AG08396 (cell line): ENCODE measurements around the gene ETS2.

ENCODE experiments used
- DNase-seq: peaks from one replicate; pipeline ENCODE4 v3.0.0; 2012; ENCODE audit warnings: low spot score, mixed read lengths

ETS2 gene

DNA sequence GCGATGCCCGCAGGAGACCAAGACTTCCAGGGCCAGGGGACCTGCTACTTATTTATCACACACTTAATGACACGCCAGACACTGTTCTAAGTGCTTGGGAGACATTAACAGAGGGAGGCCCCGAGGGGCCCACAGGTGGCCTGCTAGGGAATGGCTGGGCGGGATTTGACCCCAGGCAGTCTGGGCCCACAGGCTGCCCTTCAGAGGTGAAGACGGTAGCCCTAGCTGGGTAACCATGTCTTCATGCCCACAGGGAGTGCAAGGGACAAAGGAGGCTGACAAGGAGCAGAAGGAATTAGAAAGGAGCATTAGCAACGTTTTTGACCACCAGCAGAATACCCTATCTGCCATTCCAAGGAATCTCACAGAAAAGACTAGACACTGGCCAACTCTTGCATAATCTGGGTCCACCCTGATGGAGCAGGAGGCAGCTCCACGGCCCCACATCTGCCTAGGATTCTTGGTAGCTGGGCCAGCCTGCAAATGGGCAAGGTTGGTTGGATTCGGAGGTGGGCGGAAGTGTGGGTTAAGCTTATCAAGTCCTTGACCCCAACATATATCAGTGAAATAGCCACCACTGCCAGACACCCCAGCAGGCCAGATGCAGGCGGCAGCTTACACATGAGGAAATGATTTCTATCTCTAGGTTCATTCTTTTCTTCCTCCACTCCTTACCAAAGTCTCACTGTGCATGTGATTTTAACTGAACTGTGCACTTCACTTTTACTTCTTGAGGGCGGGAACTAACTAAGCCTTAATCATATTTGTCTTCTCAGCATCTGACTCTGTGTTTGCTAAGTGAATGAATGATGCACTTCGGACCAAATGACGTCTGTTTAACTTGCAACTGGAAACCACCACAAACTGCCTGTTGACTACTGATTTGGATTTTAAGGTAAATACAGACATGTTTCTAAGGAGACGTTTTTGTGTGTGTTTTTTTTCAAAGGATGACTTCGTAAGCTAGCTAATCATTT, 3.4 kb upstream of the ETS2 start:
- DNase-seq = no peak

DNA sequence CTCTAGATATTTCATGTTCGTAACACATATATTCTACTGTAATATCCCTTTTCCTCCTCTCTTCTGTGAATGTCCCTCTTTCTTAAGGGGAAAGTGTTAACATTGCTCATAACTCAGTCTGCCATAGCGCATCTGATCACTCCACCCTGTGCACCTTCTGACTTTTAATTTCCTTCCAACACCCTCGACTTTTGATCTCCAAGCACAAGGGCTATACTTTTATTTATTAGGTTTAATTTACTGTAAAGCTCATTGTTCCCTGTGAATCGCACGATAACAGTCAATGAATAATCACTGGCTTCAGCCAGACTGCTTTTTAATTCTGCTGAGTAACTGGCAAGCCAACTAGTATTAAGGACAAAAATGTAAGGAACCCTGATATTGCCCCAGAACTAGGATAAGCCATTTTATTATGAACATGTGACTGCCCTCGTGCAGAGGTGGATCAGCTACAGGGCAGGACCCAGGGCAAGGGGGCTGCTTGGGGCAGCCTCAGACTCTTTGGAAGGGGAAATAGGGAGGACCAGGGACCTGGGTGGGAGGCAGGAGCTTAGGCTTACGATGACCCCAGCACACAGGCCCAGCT, 2.6 kb upstream of the ETS2 start:
- DNase-seq = no peak

DNA sequence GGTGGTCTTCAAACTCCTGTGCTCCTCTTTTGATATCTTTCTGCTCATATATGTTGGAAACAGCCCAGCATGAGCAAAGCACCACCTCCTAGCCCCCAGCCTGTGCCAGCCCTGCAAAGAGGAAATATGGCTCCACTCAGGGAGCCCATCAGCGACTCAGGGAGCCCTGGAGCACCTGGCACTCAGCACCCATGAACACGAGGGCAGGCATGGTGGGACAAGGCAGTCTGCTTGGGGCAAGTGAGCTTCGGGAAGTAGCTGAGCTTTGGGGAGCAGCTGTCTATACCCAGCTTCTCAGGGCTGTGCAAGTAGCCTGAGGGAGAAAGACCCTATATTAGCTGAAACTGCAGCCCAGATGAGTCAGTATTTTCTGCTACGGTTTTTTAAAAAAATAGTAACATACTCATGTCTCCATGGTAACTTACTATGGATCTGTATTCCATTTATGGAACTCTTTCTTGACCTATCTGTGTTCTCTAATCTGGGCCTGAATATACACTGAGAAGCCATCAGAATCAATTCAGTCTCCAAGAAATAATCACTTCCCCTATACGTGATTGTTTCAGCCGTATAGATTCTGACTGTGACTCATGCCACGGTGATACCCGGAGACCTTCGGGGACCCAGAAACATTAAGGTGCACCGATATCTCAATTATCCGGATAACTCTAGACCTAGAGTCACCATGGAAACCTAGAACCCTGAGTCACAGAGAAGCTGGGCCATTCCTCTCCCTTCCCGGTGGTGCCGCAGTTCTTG, 1.5 kb upstream of the ETS2 start:
- no peak for DNase-seq

- DNase-seq = peak; percentile 72
These were observed 871 bp upstream of the ETS2 start for GRCh38 chr21:38804789-38805327.

DNA sequence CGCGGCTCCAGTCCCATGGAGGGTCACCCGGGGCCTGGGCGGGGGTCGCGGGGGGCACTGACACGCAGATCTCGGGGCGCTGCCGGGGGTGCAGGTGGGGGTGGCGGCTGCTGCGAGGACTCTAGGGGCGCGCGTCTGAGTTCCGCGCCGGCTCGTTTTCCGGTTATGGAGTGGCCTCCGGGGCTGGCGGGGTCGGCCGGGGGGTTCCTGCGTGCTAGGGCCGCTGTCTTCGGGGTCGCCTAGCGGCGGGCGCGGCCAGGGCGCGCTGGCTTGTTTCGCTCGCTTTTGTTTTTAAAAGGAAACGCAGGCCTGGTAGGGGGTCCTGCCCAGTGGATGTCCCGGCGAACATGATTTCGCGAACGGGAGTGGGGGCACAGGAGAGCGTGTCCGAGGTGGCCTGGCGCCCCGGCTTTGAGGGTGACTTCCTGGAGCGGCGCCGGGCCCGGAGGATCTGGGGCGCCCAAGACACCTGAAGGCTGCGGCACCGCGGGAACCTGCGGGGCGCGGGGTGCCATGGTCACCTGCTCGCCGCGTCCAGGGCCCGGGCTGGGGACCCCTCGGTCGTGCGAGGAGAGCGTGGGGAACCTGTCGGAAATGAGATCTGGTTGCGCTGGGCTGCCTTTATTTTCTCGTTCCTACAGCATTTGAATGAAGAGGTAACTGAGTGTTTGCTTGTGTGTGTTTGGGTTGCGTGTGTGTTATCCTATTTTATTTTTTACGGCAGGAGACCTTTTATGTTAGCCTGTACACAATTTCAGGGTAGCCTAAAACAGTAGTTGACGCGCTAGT, 618 bp downstream of the ETS2 start:
- DNase-seq = no peak

GRCh38 chr21:38806942-38807284, 1.2 kb downstream of the ETS2 start:
- DNase-seq = no peak

DNA sequence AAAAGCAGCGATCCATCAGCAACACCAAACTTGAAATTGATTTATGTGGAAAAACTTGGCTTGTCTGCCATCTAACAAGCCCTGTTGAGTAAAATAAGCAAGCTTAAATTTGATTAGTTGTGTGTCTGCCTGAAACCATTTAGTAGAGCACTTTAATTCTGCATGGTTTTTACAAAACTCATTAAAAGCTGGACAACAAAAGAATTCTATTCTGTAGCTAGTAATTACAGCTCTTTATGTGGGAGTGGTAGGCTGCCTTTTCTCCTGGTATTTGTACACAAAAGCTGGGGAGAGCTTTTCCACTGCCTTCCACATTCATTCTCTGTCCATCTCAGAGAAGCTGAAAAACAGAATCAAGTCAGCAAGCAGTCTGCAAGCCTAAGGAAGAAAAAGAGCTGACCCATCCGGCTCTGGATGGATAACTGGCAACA, 1.7 kb downstream of the ETS2 start:
- DNase-seq = no peak

DNA sequence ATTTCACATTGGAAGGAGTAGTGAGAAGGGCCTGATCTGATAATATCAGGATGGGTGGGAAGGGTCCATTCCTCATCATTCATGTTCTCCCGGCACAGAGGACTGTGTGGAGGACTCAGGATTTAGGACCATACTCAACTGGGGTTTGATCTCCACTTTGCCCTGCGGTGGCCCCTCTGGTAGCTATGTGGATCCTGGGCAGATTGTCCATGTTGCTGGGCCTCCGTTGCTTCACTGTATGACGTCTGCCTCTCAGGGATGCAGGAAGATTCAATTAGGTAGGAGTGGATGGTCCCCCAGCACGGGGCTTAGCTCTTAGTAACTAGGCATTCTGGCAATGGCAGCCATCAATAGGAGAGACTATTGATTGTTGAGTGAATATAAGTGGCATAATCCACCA, 2.3 kb downstream of the ETS2 start:
- DNase-seq = no peak

- DNase-seq = no peak
These were observed 3.6 kb downstream of the ETS2 start for GRCh38 chr21:38809198-38809878.

DNA sequence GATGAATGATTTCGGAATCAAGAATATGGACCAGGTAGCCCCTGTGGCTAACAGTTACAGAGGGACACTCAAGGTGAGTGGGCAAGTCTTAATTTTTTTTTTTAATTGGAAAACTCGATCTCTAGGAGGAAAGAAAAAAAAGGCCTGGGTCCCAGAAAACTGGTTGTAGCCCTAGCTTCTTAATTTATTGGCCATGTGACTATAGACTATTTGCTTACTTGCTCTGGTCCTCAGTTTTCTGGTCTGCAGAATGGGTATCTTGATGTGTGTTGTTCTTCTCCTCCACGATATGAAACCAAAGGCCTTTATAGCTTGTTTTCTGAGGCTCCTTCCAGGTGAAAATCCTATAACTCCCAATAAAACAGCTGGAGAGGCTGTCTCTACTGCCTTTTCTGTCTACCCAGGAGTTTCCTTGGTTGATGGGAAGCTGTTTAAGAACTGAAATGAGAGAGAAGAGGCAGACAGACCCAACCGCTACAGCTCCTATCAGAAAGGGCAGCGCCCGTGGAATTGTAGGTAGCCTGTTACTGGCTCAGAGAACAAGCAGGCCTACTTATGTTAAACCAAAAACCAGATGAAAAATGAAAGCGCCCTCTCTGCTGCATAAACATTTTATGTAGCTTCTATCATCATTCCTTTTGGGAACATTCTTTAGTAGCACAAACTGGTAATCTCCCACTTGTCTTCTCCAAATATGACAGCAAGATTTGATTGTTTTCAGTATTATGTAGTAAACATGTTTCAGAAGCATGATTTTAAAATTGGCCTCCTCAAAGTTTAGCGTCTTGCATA, 4.5 kb downstream of the ETS2 start:
- DNase-seq = no peak

DNA sequence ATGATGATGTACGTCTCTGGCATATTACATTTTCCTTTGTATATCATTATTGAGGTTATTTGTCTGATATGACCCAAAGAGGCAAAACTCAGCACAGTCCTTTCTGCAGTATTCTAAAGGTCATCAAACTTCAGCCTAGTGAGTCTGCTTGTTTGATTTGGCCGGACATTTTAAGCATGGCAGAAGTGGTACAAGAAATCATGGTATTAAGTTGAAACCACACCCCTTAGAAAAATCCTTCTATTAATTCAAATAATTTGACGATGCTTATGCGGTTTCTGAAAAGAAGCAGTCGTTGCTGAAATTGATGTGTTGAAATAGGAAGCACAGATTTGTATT, 5.1 kb downstream of the ETS2 start:
- no peak for DNase-seq

- peak; percentile 65 for DNase-seq
These were observed 5.5 kb downstream of the ETS2 start for GRCh38 chr21:38811257-38811656.

- DNase-seq = no peak
These were observed 7.4 kb downstream of the ETS2 start for GRCh38 chr21:38813143-38813542.

DNA sequence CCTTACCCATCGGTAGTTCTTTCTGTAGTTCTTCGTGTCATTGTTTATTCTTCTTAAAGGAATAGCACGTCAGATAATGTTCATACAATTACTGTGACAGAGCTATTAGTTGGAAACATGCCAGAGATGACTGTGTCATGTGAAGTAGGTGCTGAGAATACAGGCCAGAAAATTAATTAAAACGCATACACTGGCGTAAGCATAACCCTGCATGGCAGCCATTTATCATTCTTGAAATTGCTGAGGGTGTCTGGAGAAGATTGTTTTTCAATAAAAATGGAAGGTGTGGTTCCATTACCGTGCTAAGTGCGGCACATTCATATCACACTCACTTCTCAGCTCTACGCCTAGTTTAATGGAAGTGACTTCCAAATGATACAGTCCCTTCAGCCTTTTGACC, 7.8 kb downstream of the ETS2 start:
- DNase-seq = no peak

DNA sequence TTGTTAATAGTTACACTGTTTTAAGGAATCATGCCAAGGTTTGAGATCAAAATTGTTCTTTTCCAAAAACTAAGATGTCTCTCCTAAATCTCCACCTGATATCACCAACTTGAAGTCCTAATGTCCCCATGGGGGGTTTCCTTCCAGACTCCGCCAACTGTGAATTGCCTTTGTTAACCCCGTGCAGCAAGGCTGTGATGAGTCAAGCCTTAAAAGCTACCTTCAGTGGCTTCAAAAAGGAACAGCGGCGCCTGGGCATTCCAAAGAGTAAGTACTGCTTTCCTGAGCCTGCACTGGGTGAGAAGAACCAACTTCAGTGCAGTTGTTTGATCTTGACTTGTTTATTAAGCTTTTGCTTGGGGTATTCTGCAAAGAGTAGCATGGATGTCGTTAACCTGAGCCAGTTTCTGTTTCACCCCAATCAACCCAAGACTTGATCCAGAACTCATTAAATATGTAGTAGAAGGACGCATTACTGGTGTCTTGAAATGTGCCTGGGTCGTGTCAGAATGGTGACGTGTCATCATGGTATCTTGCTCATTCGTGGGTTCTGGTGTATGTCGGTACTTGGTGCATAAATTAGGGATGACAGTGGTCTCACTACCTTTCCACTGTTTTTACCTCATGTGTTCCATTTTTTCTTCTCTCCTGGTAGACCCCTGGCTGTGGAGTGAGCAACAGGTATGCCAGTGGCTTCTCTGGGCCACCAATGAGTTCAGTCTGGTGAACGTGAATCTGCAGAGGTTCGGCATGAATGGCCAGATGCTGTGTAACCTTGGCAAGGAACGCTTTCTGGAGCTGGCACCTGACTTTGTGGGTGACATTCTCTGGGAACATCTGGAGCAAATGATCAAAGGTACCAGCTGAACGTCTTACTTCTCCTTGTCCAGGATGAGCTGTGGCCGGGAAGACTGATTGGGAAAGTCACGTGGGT, 8.7 kb downstream of the ETS2 start:
- DNase-seq = no peak

DNA sequence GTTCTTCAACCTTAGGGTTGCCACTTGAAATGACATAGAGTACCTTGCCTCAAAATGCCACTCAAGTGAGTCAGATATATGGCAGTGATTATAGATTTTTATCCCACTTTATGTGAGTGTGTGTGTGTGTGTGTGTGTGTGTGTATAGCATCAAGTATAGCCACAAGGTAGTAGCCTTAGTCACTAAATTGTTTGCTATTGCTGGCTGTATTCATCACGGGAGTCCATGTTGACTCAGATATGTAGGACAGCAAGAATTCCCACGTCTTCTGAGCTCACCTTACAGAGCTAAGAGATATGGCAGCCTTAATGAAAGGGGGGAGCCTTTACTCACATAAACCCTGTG, 9.3 kb downstream of the ETS2 start:
- DNase-seq = peak; percentile 57

DNA sequence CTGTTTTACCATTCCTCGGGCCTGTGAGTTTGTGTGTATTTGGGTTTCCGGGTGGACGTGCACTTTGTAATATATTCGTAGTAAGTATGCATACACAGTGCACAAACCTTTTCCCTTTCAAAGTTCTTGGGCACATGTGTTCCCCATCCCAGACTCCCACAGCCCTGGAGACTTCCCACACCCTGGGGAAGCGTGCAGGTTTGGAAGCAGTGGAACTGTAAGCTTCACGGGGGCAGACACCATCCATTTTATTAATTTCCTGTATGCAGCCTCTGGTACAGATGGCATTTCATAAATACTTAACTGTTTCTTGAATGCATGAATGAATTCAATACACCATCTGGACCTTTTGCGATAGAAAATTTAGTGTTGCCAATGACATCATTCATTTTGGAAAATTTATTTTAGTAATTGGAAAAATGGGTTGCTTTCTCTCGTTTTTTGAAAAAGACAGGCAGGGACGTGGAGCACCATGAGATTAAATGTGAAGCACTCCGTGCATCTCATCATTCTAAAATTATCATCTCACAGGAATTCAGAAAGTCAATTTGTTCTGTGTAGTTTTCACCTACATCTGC, 10.8 kb downstream of the ETS2 start:
- DNase-seq = no peak

DNA sequence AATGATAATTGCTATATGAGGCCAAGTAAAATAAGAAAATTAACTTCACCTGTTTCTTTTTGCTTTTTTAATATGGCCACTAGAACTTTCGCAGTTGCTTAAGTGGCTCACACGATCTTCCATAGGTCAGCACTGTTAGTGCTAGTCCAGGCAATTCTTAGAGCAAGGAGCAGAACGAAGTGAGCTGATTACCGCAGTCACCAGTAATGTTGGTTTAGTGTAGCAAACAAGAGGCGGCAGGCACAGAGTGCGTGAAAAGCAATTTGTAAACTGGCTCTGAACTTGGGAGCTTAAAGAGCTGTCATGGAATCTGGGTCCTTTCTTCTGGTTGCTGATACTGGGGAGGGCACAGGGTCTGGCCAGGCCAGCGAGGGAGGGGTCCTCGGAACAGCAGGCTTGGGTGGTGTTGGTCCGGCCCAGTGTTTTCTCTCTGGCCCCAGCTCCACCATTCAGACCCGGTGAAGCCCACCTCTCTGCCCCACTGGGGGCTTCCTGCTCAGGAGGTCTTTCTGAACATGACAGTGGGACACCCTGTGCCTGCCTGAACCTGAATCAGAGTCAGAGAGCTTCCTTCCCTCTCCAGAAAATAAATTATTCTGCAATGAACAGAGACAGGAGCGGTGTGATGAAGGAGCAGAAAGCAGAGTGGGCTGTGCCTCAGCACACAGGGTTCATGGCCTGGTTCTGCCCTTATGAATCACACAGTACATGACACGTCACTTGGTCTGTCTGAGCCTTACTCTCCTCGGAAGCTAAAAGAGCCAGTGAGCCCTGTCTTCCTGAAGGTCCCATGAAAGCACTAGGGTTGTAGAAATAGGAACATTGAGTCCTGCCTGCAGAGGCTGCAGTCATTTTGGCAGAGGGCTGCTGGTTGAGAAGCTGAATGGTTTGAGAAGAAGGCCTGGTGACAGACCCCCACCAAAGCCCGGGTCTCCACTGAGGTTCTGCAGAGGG, 11.9 kb downstream of the ETS2 start:
- peak; percentile 77 for DNase-seq
